ENCODE data around the gene SNED1.

Gene SNED1

GRCh38 chr2:240958366-240959213, 39.8 kb upstream of the SNED1 start:
- intact Hi-C loops (cut with DNase I) = no loop called here
- peak in 20 of 42 donors; percentile 1 to 35 (median 13) for DNase-seq

DNA sequence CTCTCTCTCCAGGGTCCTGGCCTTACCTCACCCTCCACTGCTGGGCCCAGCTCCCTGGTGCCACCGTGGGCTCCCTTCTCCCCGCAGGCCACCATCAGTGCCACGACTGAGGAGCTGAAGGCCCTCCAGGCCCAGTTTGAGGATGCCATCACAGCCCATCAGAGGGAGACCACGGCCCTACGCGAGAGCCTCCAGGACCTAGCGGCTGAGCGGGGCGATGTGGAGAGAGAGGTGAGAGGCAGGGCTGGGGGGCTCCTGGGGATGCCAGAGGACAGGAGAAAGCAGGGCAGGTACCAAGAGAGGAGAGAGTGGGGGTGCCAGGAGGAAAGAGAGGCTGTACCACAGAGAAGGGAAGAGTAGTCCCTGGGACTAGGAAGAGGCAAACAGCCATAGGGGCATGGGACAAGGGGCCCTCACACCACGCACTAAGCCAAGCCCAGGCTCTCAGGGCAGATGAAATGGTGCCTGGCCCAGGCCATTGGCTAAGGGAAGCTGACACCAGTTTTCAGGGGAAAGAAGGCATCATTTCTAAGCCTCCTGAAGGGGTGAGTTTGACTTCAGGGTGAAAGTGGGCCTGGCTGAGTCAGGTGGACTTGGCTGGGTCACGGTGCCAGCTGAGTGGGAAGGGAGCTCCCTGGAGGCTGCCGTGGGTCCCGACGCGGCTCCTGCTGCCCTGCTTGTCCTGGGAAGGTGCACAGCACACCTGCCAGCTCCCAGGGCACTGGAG, 39.0 kb upstream of the SNED1 start:
- peak in 16 of 42 donors; percentile 0 to 40 (median 12) for DNase-seq
- intact Hi-C loops (cut with DNase I) = no loop called here

- peak in 17 of 42 donors; percentile 1 to 37 (median 10) for DNase-seq
- intact Hi-C loops (cut with DNase I) = no loop called here
Measured at GRCh38 chr2:240959941-240960308, 38.5 kb upstream of the SNED1 start.

DNA sequence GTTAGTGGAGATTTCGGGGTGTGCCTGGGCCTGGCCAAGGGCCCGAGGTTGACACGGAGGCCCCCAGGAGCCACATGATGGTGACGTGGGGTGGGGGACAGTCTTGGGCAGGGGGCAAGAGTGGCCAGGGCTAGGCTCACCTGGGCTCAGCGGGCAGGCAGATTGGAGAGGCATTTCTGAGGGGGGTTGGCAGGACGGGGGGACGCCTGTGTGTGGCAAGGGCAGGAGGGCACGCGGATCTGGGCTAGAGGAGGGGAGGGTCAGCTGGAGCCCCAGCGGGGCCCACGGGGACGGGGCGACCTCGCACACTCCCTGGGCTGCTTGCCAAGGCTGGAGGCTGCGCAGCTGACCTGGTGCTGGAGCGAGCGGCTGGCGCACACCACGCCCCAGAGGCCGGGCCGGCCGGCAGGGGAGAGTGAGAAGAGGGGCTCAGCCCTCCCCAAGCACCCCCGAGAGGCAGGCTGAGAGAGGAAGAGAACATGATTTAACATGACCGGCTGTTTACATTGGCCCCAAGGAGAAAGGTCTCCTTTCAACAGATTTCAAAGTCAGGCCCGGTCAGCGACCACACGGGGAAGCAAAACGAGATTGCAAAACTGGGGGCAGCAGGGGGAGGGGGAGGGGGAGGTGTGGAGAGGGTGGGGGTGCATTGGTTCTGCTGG, 38.0 kb upstream of the SNED1 start:
- intact Hi-C loops (cut with DNase I) = no loop called here
- peak in 23 of 42 donors; percentile 1 to 43 (median 22) for DNase-seq

GRCh38 chr2:240960971-240961876, 37.2 kb upstream of the SNED1 start:
- intact Hi-C loops (cut with DNase I) = no loop called here
- peak in 13 of 42 donors; percentile 0 to 36 (median 6) for DNase-seq

- peak in 9 of 42 donors; percentile 0 to 26 (median 4) for DNase-seq
- intact Hi-C loops (cut with DNase I) = no loop called here
Measured at GRCh38 chr2:240961910-240962299, 36.5 kb upstream of the SNED1 start.

GRCh38 chr2:240962300-240963064, 35.9 kb upstream of the SNED1 start:
- DNase-seq = peak in 22 of 42 donors; percentile 1 to 45 (median 16)
- intact Hi-C loops (cut with DNase I) = no loop called here

GRCh38 chr2:240963065-240963867, 35.2 kb upstream of the SNED1 start:
- intact Hi-C loops (cut with DNase I) = no loop called here
- DNase-seq = peak in 18 of 42 donors; percentile 1 to 35 (median 10)

- intact Hi-C loops (cut with DNase I) = no loop called here
Measured at GRCh38 chr2:240963868-240964703, 34.3 kb upstream of the SNED1 start.

GRCh38 chr2:240964704-240965295, 33.6 kb upstream of the SNED1 start:
- intact Hi-C loops (cut with DNase I) = no loop called here
- DNase-seq = peak in 16 of 42 donors; percentile 2 to 27 (median 10)

More at GRCh38 chr2:240963868-240964703, 34.3 kb upstream of the SNED1 start:
- DNase-seq = peak in 20 of 42 donors; percentile 2 to 36 (median 11)

- intact Hi-C loops (cut with DNase I) = no loop called here
- peak in 16 of 42 donors; percentile 5 to 31 (median 14) for DNase-seq
Measured at GRCh38 chr2:240965296-240965904, 33.0 kb upstream of the SNED1 start.

DNA sequence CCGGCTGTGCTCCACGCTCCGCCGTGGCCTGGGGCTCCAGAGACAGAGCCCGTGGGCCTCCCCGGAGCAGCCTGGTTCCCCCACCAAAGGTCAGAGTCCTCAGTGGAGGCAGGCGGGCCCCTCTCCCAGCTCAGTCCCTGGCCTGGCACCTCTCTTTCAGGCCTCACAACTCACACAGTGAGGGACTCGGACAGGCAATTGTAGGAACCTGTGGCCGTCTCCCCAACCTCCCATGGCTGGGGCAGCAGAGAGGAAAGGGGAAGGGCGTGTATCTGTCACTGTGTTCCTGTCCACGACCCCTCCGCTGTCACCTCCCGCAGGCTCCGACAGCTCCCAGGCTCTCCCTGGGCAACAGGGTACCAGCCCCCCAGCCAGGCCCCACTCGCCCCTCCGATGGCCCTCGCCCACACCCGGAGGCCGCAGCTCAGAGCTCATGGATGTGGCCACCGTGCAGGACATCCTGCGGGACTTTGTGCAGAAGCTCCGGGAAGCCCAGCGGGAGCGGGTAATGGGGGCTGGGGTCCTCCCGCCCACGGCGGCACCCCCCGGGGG, 32.4 kb upstream of the SNED1 start:
- intact Hi-C loops (cut with DNase I) = no loop called here
- peak in 12 of 42 donors; percentile 2 to 37 (median 10) for DNase-seq

DNA sequence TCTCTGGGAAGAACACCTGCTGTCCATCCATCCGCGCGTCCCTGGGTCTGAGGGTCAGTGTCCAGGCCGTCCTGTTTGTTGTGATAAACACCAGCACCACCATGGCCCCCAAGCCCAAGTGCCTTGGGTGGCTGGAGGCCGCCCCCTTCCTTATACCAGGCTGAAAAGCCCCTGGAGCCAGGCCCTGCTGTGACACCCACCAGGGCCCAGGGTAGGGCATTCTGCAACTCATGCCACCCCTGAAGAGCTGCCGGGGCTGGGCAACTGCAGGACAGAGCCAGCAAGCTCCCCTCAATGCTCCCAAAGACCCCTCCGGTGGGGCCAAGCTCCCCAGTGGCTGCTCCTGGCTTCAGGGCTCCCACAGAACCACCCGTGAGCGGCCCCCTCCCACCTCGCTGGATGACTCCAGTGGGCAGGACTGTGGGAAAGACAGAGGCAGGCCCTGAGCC, 31.9 kb upstream of the SNED1 start:
- peak in 5 of 42 donors; percentile 3 to 11 (median 7) for DNase-seq
- intact Hi-C loops (cut with DNase I) = no loop called here

DNA sequence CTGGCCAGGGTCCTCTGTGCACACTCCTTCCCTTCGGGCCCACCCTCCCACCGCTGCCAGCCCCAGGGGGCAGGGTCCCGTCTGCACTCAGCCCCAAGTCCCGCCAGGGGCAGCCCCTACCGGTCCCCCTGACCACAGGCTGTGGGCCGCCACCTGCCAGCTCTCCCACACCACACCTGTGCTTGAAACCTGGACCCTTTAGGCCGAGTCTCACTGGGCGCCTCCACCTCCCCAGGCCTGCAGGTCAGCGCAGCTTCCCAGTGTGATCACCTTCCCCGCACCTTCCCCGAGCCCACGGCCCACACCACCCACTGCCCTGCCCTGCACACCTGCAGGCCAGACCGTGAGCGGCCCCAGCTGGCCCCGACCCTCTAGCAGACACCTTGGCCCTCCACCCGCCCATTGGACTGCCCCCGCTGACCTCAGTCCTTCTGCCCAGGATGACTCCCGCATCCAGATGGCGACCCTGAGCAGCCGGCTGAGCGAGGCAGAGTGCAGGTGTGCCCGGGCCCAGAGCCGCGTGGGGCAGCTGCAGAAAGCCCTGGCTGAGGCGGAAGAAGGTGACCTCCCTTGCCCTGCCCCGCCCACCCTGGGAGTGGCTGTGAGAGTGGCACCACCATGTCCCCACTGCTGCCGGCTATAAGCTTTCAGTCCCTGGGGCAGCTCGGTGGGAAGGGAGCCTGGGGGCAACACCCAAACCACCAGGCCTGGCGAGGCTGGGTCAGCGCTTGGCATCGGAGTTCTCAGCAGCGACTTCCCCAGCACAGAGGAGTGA, 31.3 kb upstream of the SNED1 start:
- intact Hi-C loops (cut with DNase I) = no loop called here

More for the DNA sequence above, 31.3 kb upstream of the SNED1 start:
- peak in 6 of 42 donors; percentile 3 to 16 (median 10) for DNase-seq

Data from head of caudate nucleus (tissue), 42 donors.